ENCODE measurements around the gene NTM. TPM values are rescaled to one million over a fixed set of nuclear protein-coding genes. Genes with fewer than 3 reads are reported as not detected.

The NTM gene
- total and polyA plus RNA-seq, 7 donors = 0.07 to 1.1 (median 0.22) TPM; not detected in 2

GRCh38 chr11:131642756-131643531 lies 272.5 kb downstream of the NTM start:
- no peaks in the 10 kb centered on the region for H3K9me3 ChIP-seq
- intact Hi-C loops (cut with DNase I) = no loop called here
- no peaks in the 10 kb centered on the region for H3K36me3 ChIP-seq (ENCODE audit: insufficient read depth in 1 of 2, low read depth in 1 of 2)
- no peak overlapping the region for H3K4me3 ChIP-seq
- 70 to 73% (median 72%) methylated on average over 15 of the region's 15 CpGs for WGBS, 3 donors
- H3K27me3 ChIP-seq (ENCODE audit: insufficient read depth in 3 of 3, low read length in 2 of 3) = no peaks in the 10 kb centered on the region
- ATAC-seq = no peak
- no peak for DNase-seq
- no peak for TF ChIP-seq CTCF (IDR thresholded peaks at IDR 0.05)
- no peaks in the 10 kb centered on the region for H3K4me1 ChIP-seq
- no peak overlapping the region for H3K27ac ChIP-seq

DNA sequence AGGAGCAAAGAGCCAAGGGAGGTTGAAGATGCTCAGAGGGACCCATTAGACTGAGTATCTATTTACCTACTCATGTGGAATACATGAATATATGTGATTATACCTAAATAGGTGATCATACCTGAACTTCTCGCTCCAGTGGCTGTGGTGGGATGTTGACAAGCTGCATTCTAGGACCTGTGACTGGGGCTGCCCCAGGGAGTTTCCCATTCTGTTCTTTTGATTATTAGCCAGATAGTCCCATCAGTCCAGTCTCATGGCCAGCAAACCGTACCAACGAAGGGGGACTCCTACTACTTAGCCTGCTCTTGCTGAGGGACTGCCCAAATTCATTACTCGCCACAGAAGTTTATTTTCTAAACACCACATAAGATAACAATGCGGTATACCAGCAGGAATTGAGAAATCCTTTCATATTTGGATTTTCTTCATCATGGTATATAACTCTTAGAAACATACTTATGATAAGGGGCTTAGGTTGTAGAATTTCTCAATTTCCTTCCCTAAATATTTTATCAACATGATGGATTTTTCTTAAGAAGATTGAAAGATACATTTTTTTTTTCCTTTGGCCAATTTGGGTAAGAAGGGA lies 273.9 kb downstream of the NTM start:
- ATAC-seq (no peak), DNase-seq (no peak)
- no peaks in the 10 kb centered on the region for H3K27me3 ChIP-seq (ENCODE audit: insufficient read depth in 3 of 3, low read length in 2 of 3)
- WGBS, 3 donors = 86 to 90% (median 86%) methylated on average over 5 of the region's 5 CpGs
- intact Hi-C loops (cut with DNase I) = no loop called here
- no peaks in the 10 kb centered on the region for H3K36me3 ChIP-seq (ENCODE audit: insufficient read depth in 1 of 2, low read depth in 1 of 2)
- H3K4me3 ChIP-seq = no peak overlapping the region
- no peak overlapping the region for H3K27ac ChIP-seq
- no peaks in the 10 kb centered on the region for H3K4me1 ChIP-seq
- H3K9me3 ChIP-seq = no peaks in the 10 kb centered on the region
- TF ChIP-seq CTCF (IDR thresholded peaks at IDR 0.05) = no peak

- no peak overlapping the region for H3K27ac ChIP-seq
- H3K36me3 ChIP-seq (ENCODE audit: insufficient read depth in 1 of 2, low read depth in 1 of 2) = no peaks in the 10 kb centered on the region
- no peak for TF ChIP-seq CTCF (IDR thresholded peaks at IDR 0.05)
- no peaks in the 10 kb centered on the region for H3K9me3 ChIP-seq
- H3K4me1 ChIP-seq = no peaks in the 10 kb centered on the region
- no peak overlapping the region for H3K4me3 ChIP-seq
- ATAC-seq (no peak), DNase-seq (no peak)
- H3K27me3 ChIP-seq (ENCODE audit: insufficient read depth in 3 of 3, low read length in 2 of 3) = no peaks in the 10 kb centered on the region
- WGBS, 3 donors = 55 to 60% (median 60%) methylated on average over 6 of the region's 6 CpGs
- intact Hi-C loops (cut with DNase I) = no loop called here
These were observed 274.8 kb downstream of the NTM start for GRCh38 chr11:131645237-131645636.

GRCh38 chr11:131649856-131650255 lies 279.4 kb downstream of the NTM start:
- WGBS, 3 donors = 75 to 80% (median 77%) methylated on average over 5 of the region's 5 CpGs
- intact Hi-C loops (cut with DNase I) = loop anchor here in 1 of 2 donors (10.0 kb wide), 1 partner anchor 155 kb away; no protein-coding TSS in a partner anchor
- Histone ChIP-seq H3K27me3 (ENCODE audit: insufficient read depth in 3 of 3, low read length in 2 of 3) (no peaks in the 10 kb centered on the region), H3K27ac (no peak overlapping the region), H3K36me3 (ENCODE audit: insufficient read depth in 1 of 2, low read depth in 1 of 2) (no peaks in the 10 kb centered on the region), H3K4me1 (no peaks in the 10 kb centered on the region), H3K9me3 (no peaks in the 10 kb centered on the region), H3K4me3 (no peak overlapping the region)
- no peak for DNase-seq
- no peak for ATAC-seq
- no peak for TF ChIP-seq CTCF (IDR thresholded peaks at IDR 0.05)

All from psoas muscle (tissue), 8 donors.